GM19025 (cell line): ENCODE measurements around the gene INAFM2.
A peak's percentile ranks its signal among the peaks of the same experiment; 100 is the strongest.

Experiments used
- ATAC-seq: cut with Tn5 transposase; IDR thresholded peaks from one replicate; pipeline ENCODE4 v1.9.1; 2021; ENCODE audit warnings: mild to moderate bottlenecking, low read depth, moderate library complexity; ENCODE audit not compliant: unreplicated experiment

Gene INAFM2

GRCh38 chr15:40323239-40323952 lies at the start of gene INAFM2:
INAFM2 (plus strand) TSS chr15:40323692; CDS start chr15:40324056, 364 bp downstream.
- ATAC-seq, result peak; percentile 89

DNA sequence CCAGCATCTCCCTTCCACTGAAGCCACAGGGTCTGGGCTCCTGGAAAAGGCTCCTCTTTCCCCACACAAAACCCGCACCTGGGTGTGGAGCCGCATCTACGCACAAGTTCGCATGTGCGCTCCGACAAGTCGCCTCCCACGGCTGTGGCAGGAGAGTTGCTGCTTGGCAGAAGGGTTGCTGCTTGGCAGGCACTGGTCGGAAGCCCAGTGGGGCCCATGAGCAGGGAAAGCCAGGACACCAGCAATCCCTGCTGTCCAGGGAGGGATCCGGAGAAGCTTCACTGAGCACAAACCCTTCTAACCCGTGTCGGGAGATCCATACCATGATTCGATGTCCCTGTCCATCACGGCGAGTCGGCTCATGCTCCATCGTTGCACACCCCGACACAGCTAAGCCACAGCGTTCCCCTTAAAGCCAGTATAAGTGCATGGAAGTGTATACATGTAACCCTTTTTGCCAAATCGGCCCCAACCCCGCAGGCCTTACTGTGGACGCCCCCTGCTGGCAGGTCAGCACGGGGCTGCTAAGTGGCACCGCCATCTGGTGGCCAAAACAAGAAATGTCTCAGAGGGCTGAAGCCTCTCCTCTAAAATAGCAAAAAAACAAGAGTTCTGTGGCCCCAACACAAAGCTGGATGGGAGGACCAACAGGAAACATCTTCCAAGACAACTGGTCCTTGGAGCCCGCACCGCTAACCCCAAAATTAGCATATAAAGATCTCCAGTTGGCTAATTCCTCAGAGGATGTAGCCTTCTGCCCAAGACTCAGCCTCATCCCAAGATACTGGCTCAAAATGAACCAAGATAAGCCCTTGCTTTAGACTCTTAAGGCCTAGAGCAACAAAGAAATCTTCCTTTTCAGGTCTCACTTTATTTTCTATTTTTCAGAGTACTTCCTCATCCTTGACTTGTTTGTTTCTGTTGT lies 48.9 kb upstream of the INAFM2 start:
- ATAC-seq, result no peak

DNA sequence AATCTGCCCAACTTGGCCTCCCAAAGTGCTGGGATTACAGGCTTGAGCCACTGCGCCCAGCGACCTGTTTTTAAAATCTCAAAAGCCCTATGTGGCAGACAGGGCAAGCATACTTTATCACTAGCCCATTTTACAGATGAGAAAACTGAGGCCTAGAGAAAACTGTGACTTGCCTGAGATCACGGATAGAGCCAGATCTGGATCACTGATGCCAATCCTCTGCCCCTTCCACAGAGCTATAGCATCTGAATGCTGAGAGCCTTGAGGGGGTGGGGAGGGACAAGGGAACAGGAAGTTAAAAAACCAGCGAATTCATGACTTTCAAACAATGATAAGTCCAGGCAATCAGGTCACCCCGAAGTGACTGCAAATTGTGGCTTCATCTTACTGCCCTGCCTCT lies 48.0 kb upstream of the INAFM2 start:
- no peak for ATAC-seq

DNA sequence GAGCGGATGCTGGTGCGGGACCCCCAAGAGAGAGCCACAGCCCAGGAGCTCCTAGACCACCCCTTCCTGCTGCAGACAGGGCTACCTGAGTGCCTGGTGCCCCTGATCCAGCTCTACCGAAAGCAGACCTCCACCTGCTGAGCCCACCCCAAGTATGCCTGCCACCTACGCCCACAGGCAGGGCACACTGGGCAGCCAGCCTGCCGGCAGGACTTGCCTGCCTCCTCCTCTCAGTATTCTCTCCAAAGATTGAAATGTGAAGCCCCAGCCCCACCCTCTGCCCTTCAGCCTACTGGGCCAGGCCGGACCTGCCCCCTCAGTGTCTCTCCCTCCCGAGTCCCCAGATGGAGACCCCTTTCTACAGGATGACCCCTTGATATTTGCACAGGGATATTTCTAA lies 47.5 kb upstream of the INAFM2 start:
- no peak for ATAC-seq

- no peak for ATAC-seq
Measured at GRCh38 chr15:40276927-40277326, 46.6 kb upstream of the INAFM2 start.

DNA sequence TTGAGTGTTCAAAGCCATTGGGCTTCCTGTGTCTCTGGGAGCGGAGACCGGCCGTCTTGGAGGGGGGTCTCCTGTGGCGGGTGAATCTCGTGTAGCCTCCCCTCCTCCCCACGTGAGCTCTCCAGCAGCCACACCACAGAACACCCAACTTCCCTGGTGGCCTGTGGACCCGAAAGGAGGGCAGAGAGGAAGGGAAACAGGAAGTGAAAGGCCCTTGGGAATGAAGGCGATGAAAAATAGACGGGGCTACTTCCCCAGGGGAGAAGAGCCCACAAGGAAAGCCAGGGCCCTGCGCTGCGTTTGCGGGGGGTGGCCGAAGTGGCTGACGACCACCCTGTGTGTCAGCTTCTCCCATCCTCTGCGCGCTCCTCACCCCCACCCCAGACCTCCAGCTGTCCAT lies 46.0 kb upstream of the INAFM2 start:
- no peak for ATAC-seq

GRCh38 chr15:40278026-40278425 lies 45.5 kb upstream of the INAFM2 start:
- ATAC-seq, result no peak

DNA sequence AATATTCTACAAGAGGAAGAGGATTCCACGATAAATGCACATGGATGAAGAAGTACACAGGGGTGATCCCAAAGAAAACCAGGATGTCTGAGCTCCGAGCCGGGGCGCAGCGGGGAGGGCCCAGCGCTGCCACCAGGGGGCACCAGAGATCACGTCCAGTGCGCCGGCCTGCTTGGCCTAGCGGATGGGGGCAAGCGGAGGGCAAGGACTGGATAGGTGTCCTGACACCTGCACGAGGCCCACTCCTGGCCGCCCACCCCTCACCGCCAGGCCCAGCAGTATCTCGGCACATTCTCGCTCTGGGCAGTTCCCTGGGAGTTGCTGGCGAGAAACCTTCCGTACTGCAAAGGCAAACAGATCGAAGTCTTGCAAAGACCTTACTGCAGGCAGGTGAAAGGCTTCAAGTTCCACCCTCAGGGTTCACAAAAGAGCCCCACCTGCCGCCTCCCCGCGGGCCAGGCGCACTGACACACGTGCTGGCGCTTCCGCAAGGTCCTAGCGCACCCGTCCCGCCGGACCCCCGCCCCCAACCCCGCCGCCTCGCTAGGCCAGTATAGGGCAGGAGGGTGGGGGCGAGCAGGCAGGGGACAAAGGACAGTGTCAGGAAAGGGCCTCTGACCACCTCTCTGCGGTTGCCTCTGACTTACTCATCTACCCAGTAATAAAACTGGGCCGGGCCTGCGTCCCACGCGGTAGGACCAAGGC lies 43.9 kb upstream of the INAFM2 start:
- ATAC-seq, result no peak

DNA sequence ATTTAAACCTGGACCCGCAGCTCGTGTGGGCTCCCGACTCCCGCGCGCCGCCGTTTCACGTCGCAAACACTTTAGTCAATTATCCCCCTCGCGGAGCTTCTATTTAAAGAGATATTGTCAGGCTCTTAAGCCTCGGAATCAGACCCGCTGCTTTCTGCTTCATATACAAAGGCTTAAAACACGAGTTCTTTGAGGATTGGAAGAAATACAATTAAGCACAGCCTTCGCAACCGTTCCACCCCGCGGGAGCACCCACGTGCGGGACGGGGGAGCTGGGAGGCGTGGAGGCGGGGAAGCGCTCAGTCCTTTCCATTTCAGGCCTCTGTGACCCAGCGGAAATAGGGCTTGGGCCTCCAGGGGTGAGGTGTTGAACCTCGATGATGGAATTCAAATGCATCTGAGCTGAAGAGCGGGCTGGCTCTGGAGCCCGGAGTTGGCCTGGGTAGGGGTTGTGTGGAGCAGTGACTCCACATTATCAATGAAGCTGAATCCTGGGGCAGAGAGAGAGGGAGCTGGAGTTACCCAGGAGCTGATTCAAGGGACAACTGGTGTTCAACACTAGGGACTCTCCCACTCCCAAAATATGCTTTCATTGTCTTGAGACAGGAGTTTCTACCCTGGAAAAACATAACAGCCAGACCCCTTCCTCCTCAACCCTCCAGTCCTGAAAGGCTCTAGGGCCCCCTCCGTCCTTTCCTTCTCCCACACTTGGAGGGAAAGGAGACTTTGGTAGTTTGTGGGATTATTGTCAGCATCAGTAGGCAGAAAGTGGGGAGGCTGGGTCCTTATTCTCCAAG lies 43.0 kb upstream of the INAFM2 start:
- ATAC-seq, result no peak

GRCh38 chr15:40281057-40281800 lies 42.3 kb upstream of the INAFM2 start:
- ATAC-seq, result no peak

DNA sequence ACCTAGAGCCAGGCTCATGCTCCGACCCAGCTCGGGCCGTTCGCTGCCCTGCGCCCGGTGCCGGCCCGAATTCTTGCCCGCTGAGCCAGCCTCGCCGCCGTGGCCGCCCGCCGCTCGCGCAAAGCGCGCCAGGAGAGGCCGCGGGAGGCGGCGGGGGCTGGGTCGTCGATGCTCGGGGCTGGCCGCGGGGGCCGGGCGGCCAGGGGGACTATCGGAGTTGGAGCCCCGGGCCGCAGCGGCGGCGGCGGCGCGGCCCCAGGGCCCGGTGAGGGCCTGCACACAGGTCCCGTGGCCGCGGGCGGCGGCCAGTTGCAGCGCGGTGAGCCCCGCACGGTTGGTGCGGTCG lies 41.7 kb upstream of the INAFM2 start:
- no peak for ATAC-seq

GRCh38 chr15:40282147-40282868 lies 41.2 kb upstream of the INAFM2 start:
- peak; percentile 38 for ATAC-seq

- peak; percentile 31 for ATAC-seq
Measured at GRCh38 chr15:40282869-40283614, 40.5 kb upstream of the INAFM2 start, which contains the start of gene ANKRD63. ANKRD63 (minus strand) TSS chr15:40283064; CDS start chr15:40282586, 478 bp downstream.

DNA sequence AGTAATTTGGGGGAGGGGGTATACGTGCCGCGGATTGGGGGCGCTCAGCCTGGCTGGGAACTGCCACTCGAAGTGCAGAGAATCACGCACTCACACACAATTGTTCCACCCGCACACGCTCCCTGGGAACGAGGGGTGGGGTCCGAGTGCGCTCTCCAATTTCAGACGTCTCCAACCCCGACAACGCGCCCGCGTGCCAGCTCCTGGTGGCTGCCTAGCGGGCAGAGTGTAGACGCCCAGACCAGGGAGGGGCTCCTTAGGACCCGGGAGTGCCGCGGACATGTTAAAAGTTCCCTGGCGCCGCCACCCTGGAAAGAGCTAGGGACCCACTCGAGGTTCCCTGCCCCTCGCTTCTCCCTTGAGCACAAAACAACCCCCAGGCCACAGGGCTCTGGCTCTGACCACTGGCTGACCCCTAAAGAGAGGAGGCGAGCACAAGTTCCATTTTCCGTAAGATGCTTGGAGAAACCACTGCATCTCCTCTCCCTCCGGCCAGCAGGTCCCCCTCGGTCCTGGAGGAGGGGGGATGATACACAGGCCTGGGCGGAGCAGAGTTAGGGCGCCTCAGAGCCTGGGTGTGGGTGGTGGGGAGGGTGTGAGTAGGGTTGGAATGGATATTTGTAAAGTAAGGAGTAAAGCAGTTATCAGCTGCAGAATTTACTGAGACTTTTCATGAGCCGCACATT lies 39.7 kb upstream of the INAFM2 start:
- ATAC-seq, result no peak

GRCh38 chr15:40285151-40285550 lies 38.3 kb upstream of the INAFM2 start:
- ATAC-seq, result no peak

GRCh38 chr15:40285554-40286011 lies 37.9 kb upstream of the INAFM2 start:
- ATAC-seq, result no peak

- ATAC-seq, result no peak
Measured at GRCh38 chr15:40286061-40286532, 37.4 kb upstream of the INAFM2 start.
